Measurements from ENCODE around the gene KLHL18.

DNA sequence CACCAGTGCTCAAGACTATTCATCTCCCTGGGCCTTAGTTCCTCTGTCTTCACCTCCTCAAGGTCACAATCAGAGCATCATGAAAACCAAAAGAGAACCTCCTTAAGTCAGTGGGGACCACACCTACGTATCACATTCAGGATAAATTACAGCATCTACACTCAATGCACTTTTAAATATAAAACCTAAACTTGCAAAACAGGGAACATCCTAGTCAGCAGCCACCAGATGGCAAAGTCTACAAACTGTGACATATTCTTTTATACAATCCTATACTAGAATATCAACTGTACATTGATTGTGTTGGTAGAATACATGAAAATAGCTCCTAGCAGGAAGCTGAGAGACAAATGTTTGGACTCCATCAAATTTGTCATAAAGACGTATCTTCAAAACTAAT, 8.1 kb upstream of the KLHL18 start:
- TF ChIP-seq POLR2AphosphoS5 (IDR thresholded peaks at IDR 0.05; ENCODE audit: low read depth, low read length) (no peak), TAF1 (IDR thresholded peaks at IDR 0.05; ENCODE audit: borderline replicate concordance, insufficient read depth, low read length) (no peak), REST (IDR thresholded peaks at IDR 0.05; ENCODE audit: insufficient read depth in 1 of 2, low read depth in 2 of 2, low read length in 2 of 2) (no peak), SIN3A (IDR thresholded peaks at IDR 0.05; ENCODE audit: borderline replicate concordance, insufficient read depth, low read length) (no peak), FOXP2 (optimal IDR thresholded peaks at IDR 0.05; ENCODE audit: borderline replicate concordance, extremely low read depth, extremely low read length, insufficient read depth) (no peak)

Measured in PFSK-1 (cell line).